AG04449 (cell line): ENCODE results near the gene OLA1.

Source experiments
- CTCF ChIA-PET: fragments of 350-600 bp; formaldehyde crosslinking; extraction: SDS; loops from one replicate; lab custom pipeline; 2021; ENCODE audit warnings: antibody characterized with exemption; lab: Yijun Ruan, JAX
- POLR2A ChIA-PET: fragments of 400-600, 350-600 bp; formaldehyde crosslinking; extraction: SDS; loops from one replicate; lab custom pipeline; 2020; ENCODE audit warnings: antibody characterized with exemption, inconsistent platforms; lab: Yijun Ruan, JAX
- DNase-seq: peaks from one replicate; pipeline ENCODE4 v3.0.0-alpha.2; 2010; ENCODE audit warnings: low read depth, low spot score
- H3K4me3 ChIP-seq: 2 replicates; pipeline ENCODE4 v1.5.1; 2011; ENCODE audit warnings: low read depth, mild to moderate bottlenecking, control low read depth, low read length
- CTCF ChIP-seq: IDR thresholded peaks from one replicate; pipeline ENCODE4 v1.5.1; 2011; ENCODE audit warnings: mild to moderate bottlenecking, moderate library complexity, low read length, control low read depth, inconsistent platforms; ENCODE audit not compliant: insufficient read depth; ENCODE audit errors: missing control alignments

Gene OLA1

DNA sequence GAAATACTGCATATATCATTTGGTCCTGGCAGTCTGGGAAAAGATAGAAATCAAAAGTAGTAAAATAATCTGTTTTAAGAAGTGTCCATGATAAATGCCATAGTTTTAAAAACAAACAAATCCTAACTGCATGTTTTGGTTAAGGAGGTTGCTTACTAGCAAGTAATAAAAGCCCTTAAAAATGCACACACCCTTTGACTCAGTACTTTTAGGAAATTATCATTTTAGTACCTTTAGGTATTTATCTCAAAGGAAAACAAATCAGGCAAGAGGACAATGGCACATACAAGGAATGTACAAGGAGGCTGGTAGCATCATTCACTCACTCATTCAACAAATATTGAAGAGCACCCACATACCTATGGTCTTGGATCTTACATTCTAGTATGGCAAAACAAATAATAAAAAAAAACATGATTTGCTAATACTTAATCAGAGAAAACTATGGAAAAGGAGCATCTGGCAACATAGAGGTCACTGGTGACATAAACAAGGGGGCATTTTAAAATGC lies 67.6 kb downstream of the OLA1 start:
- ChIA-PET POLR2A (no interaction called here), CTCF (interaction anchor here (0.9 kb wide), 1 partner anchor 160 kb away, joined by 4 read pairs; no protein-coding TSS in a partner anchor)
- no peak for TF ChIP-seq CTCF
- no peak overlapping the region for H3K4me3 ChIP-seq
- no peak for DNase-seq

- ChIA-PET CTCF (interaction anchor here (0.9 to 1.5 kb wide), 3 partner anchors 26 to 160 kb away, joined by 3 to 4 read pairs (median 3); no protein-coding TSS in a partner anchor), POLR2A (no interaction called here)
- no peak overlapping the region for H3K4me3 ChIP-seq
- DNase-seq, result no peak
- no peak for TF ChIP-seq CTCF
These were observed 68.1 kb downstream of the OLA1 start for GRCh38 chr2:174180165-174180724.

- H3K4me3 ChIP-seq, result no peak overlapping the region
- no peak for DNase-seq
- CTCF ChIA-PET, result interaction anchor here (1.0 kb wide), 1 partner anchor 19 kb away, joined by 3 read pairs; no protein-coding TSS in a partner anchor
- no peak for TF ChIP-seq CTCF
- POLR2A ChIA-PET, result no interaction called here
These were observed 70.9 kb downstream of the OLA1 start for GRCh38 chr2:174177316-174177890.

DNA sequence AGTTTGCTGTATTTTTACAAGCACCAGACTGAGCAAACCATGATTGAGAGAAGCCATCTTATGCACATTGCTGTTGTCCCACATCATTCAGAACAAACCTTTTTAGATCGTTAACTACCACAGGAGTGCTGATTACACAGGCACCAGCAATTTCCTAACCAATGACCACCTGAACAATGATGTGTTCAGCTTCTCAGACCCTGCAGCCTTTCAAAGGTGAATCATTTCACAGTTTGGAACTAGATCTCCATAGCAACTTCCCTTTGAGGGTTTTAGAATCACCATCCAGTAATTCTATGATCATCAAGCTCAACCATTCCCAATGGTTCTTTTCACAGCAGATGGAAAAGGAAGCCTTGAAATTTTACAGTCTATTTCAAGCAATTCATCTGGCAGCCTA lies 71.4 kb downstream of the OLA1 start:
- ChIA-PET CTCF (interaction anchor here (1.0 kb wide), 1 partner anchor 20 kb away, joined by 3 read pairs; no protein-coding TSS in a partner anchor), POLR2A (no interaction called here)
- DNase-seq, result no peak
- TF ChIP-seq CTCF, result no peak
- no peak overlapping the region for H3K4me3 ChIP-seq

DNA sequence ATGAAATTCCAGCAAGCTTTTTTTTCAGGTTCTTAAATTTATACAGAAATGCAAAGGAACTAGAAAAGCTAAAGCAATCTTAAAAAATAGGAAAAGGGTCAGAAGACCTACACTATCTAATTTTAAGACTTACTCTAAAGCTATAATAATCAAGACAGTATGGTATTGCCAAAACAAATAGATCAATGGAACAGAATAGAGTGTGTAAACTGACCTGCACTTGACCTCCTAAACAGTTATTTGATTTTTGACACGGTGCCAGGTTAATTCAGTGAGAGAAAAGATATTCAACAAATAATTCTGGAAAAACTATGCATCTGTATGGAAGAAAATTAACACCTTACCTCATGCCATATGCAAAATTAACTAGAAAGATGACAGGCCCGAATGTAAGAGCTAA lies 73.6 kb downstream of the OLA1 start:
- no peak for DNase-seq
- TF ChIP-seq CTCF, result no peak
- POLR2A ChIA-PET, result no interaction called here
- CTCF ChIA-PET, result interaction anchor here (1.1 kb wide), 1 partner anchor 16 kb away, joined by 3 read pairs; no protein-coding TSS in a partner anchor
- no peak overlapping the region for H3K4me3 ChIP-seq

GRCh38 chr2:174172802-174173355 lies 75.5 kb downstream of the OLA1 start:
- TF ChIP-seq CTCF, result no peak
- DNase-seq, result no peak
- ChIA-PET CTCF (no interaction called here), POLR2A (no interaction called here)
- H3K4me3 ChIP-seq, result no peak overlapping the region
